PC-9 (cell line): ENCODE measurements around the gene FAM114A1.

Experiments
- CTCF ChIP-seq: fragments of 200-600 bp; sonication (generic); conservative IDR thresholded peaks from 2 replicates; pipeline ENCODE4 v1.6.1; 2017; ENCODE audit warnings: mixed run types, antibody characterized with exemption, mild to moderate bottlenecking, moderate library complexity
- EZH2 ChIP-seq: fragments of 200-600 bp; sonication (generic); IDR thresholded peaks from 2 replicates; pipeline ENCODE4 v1.8.0; 2017; ENCODE audit warnings: antibody characterized with exemption, low read depth

GRCh38 chr4:38982361-38983095, 114.9 kb downstream of the FAM114A1 start:
- no peak for TF ChIP-seq EZH2
- TF ChIP-seq CTCF, result no peak
